Keratinocyte (primary cell): Measurements from ENCODE around the gene CCDC88B. TPM values are rescaled to one million over a fixed set of nuclear protein-coding genes. Genes with fewer than 3 reads are reported as not detected.
A peak's percentile ranks its signal among the peaks of the same experiment; 100 is the strongest.

Source experiments
- DNase-seq: peaks from one replicate; pipeline ENCODE4 v3.0.0-alpha.2; 2011; ENCODE audit warnings: low read depth, missing footprints, low spot score
- FAIRE-seq: peaks from 2 replicates; lab custom pipeline; 2011; peaks lifted over from hg19 to GRCh38; lab: Jason Lieb, UNC
- H2AFZ ChIP-seq: 2 replicates; pipeline ENCODE4 v1.6.0; 2012; ENCODE audit warnings: low read length, control low read depth, inconsistent platforms; ENCODE audit not compliant: control insufficient read depth
- H3K27ac ChIP-seq: 2 replicates; pipeline ENCODE4 v1.5.1; 2011; ENCODE audit warnings: low read length; ENCODE audit not compliant: control insufficient read depth, insufficient read depth
- H3K27me3 ChIP-seq: 3 replicates; pipeline ENCODE4 v1.6.0; 2011; ENCODE audit warnings: low read length; ENCODE audit not compliant: control insufficient read depth, insufficient read depth; ENCODE audit errors: extremely low read depth
- H3K36me3 ChIP-seq, 2 experiments: 2 replicates in 1 of 2; 3 replicates in 1 of 2; pipeline ENCODE4 v1.5.1; 2011; ENCODE audit warnings: low read length in 2 of 2, mild to moderate bottlenecking in 1 of 2; ENCODE audit not compliant: control insufficient read depth in 2 of 2, insufficient read depth in 2 of 2; ENCODE audit errors: extremely low read depth in 1 of 2
- H3K4me1 ChIP-seq: 3 replicates; pipeline ENCODE4 v1.5.1; 2011; ENCODE audit warnings: low read length; ENCODE audit not compliant: control insufficient read depth, insufficient read depth; ENCODE audit errors: extremely low read depth
- H3K4me2 ChIP-seq: 3 replicates; pipeline ENCODE4 v1.6.0; 2011; ENCODE audit warnings: low read depth, low read length; ENCODE audit not compliant: control insufficient read depth, insufficient read depth; ENCODE audit errors: extremely low read depth
- H3K4me3 ChIP-seq, 3 experiments: fragments of 200-600 bp in 1 of 3; sonication (generic) in 1 of 3; 2 replicates in 2 of 3; 3 replicates in 1 of 3; pipeline ENCODE4 v1.5.1; 2011 to 2016; ENCODE audit warnings: low read length in 3 of 3, mild to moderate bottlenecking in 3 of 3, control low read depth in 2 of 3, inconsistent platforms in 1 of 3, low read depth in 1 of 3, mixed read lengths in 1 of 3, mixed run types in 1 of 3, moderate library complexity in 1 of 3; ENCODE audit not compliant: control insufficient read depth in 2 of 3, insufficient read depth in 2 of 3; ENCODE audit errors: extremely low read depth in 1 of 3
- H3K79me2 ChIP-seq: 2 replicates; pipeline ENCODE4 v1.6.0; 2012; ENCODE audit warnings: low read length; ENCODE audit not compliant: control insufficient read depth, insufficient read depth
- H3K9ac ChIP-seq: 3 replicates; pipeline ENCODE4 v1.6.0; 2011; ENCODE audit warnings: low read length; ENCODE audit not compliant: control insufficient read depth, insufficient read depth; ENCODE audit errors: extremely low read depth
- H3K9me1 ChIP-seq: 3 replicates; pipeline ENCODE4 v1.6.0; 2011; ENCODE audit warnings: low read length; ENCODE audit not compliant: control insufficient read depth, insufficient read depth; ENCODE audit errors: extremely low read depth
- H3K9me3 ChIP-seq: 2 replicates; pipeline ENCODE4 v1.5.1; 2012; ENCODE audit warnings: low read depth, low read length; ENCODE audit not compliant: control insufficient read depth
- H4K20me1 ChIP-seq: 3 replicates; pipeline ENCODE4 v1.6.0; 2011; ENCODE audit warnings: low read length; ENCODE audit not compliant: control insufficient read depth, insufficient read depth; ENCODE audit errors: extremely low read depth
- EZH2 ChIP-seq: IDR thresholded peaks from one replicate; pipeline ENCODE4 v1.6.1; 2012; ENCODE audit warnings: inconsistent platforms, mild to moderate bottlenecking, low read length, moderate library complexity
- dilution Hi-C: fragments of 300-500 bp; cut with MboI; formaldehyde crosslinking; loops from one replicate; pipeline ENCODE4 v1.7.0; 2020; ENCODE audit warnings: low sequenced_read_pairs; ENCODE audit not compliant: extremely low pct_ligation_motif_present
- polyA plus RNA-seq, 5 experiments: library from polyadenylated mRNA; depleted of rRNA in 3 of 5; stranded (reverse) in 3 of 5; stranded (forward) in 1 of 5; unstranded in 1 of 5; fragments of >200 nt; gene quantifications; 1 replicate in 1 of 5; 2 replicates in 3 of 5; 3 replicates in 1 of 5; pipeline versions ENCODE4 v1.2.1 to v1.2.3, GENCODE V29; 2011 to 2012; ENCODE audit warnings: missing spikeins in 2 of 5, low read depth in 1 of 5, low replicate concordance in 1 of 5
- TF ChIP-seq, protein P1 (sequence below), 3 experiments: IDR thresholded peaks in 1 of 3; conservative IDR thresholded peaks in 1 of 3; optimal IDR thresholded peaks in 1 of 3; 2 replicates in 2 of 3; 3 replicates in 1 of 3; pipeline versions ENCODE3 to v1.5.1; 2011; ENCODE audit warnings: low read length in 3 of 3, mild to moderate bottlenecking in 3 of 3, moderate library complexity in 2 of 3, control low read depth in 1 of 3, inconsistent platforms in 1 of 3; ENCODE audit not compliant: insufficient read depth in 2 of 3; ENCODE audit errors: extremely low read depth in 1 of 3

Gene CCDC88B
- polyA plus RNA-seq, 1 donor (not counting 4 experiments of a cell fraction or from before 2014, with no cell fraction given), result 3.7 TPM

DNA sequence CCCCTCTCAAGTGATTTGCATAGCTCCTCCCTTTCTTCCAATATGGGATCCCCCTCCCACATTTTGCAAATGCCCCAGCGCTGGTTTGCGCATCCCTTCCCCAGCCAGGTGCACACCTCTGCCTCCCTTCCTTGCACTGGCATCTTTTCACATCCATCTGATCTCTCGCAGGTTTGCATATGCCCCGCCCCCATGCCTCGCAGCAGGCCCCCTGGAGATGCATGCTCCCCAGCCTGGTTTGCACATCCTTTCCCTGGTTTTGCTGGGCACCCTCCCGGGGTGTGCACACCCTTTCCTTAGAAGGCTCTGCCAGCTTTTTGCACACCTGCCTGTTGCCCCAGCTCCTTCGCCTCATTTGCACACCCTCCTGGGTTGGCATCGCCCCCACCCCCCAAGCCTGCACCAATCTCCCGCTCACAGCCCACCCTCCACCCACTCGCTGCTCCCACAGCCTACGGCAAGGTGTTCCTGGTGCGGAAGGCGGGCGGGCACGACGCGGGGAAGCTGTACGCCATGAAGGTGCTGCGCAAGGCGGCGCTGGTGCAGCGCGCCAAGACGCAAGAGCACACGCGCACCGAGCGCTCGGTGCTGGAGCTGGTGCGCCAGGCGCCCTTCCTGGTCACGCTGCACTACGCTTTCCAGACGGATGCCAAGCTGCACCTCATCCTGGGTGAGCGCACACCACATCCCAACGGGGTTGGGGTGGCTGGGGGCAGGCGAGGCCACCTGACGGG, 19.9 kb downstream of the CCDC88B start:
- Histone ChIP-seq H3K27ac (no peak overlapping the region), H3K4me1 (peaks cover 44% of the 10 kb centered on the region), H3K9me1 (peaks cover 3% of the 10 kb centered on the region), H4K20me1 (peaks cover 6% of the 10 kb centered on the region), H3K9me3 (no peaks in the 10 kb centered on the region), H2AFZ (no peak overlapping the region), H3K36me3 (peaks cover 28 to 36% of the 10 kb centered on the region in 2 experiments), H3K4me2 (peak overlapping the region; percentile 97), H3K79me2 (peaks cover 37% of the 10 kb centered on the region), H3K9ac (peak overlapping the region; percentile 86), H3K4me3 (peak overlapping the region; percentile 86 to 93 (median 90)), H3K27me3 (no peaks in the 10 kb centered on the region)
- FAIRE-seq (no peak), DNase-seq (no peak)
- dilution Hi-C loops, result no loop called here
- no peak for TF ChIP-seq EZH2
- TF ChIP-seq, protein P1, sequence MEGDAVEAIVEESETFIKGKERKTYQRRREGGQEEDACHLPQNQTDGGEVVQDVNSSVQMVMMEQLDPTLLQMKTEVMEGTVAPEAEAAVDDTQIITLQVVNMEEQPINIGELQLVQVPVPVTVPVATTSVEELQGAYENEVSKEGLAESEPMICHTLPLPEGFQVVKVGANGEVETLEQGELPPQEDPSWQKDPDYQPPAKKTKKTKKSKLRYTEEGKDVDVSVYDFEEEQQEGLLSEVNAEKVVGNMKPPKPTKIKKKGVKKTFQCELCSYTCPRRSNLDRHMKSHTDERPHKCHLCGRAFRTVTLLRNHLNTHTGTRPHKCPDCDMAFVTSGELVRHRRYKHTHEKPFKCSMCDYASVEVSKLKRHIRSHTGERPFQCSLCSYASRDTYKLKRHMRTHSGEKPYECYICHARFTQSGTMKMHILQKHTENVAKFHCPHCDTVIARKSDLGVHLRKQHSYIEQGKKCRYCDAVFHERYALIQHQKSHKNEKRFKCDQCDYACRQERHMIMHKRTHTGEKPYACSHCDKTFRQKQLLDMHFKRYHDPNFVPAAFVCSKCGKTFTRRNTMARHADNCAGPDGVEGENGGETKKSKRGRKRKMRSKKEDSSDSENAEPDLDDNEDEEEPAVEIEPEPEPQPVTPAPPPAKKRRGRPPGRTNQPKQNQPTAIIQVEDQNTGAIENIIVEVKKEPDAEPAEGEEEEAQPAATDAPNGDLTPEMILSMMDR (optimal IDR thresholded peaks at IDR 0.05 in 1 of 3, IDR thresholded peaks at IDR 0.05 in 1 of 3, conservative IDR thresholded peaks at IDR 0.05 in 1 of 3; ENCODE audit: extremely low read depth in 1 of 3, insufficient read depth in 2 of 3, low read length in 3 of 3), result peak in 2 of 3 experiments; percentile 28 to 64

DNA sequence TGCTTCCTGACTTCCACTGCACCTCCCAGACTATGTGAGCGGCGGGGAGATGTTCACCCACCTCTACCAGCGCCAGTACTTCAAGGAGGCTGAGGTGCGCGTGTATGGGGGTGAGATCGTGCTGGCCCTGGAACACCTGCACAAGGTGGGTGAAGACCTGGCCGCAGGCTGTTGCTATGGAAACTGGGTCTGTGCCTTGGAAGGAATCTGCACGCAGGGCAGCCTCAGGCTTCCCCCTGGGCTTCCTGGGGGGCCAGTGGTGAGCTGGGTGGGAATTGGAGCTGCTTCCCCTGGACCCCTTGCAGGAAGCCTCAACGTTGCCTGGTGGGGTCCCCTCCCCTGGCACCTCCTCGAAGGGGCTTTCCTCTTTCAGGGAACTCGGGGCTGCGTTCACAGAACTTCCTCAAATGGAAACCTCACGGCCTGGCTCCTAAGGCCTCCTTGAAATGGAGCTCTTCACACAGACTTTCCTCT, 20.5 kb downstream of the CCDC88B start:
- Histone ChIP-seq H4K20me1 (peaks cover 11% of the 10 kb centered on the region), H3K4me1 (peaks cover 39% of the 10 kb centered on the region), H3K4me3 (peak overlapping the region; percentile 86 to 93 (median 90)), H2AFZ (no peak overlapping the region), H3K9ac (peak overlapping the region; percentile 1), H3K27me3 (no peaks in the 10 kb centered on the region), H3K4me2 (peak overlapping the region; percentile 97), H3K9me3 (no peaks in the 10 kb centered on the region), H3K9me1 (peaks cover 2% of the 10 kb centered on the region), H3K79me2 (peaks cover 37% of the 10 kb centered on the region), H3K27ac (no peak overlapping the region), H3K36me3 (peaks cover 34 to 41% of the 10 kb centered on the region in 2 experiments)
- dilution Hi-C loops, result no loop called here
- no peak for DNase-seq
- TF ChIP-seq, protein P1 (optimal IDR thresholded peaks at IDR 0.05 in 1 of 3, IDR thresholded peaks at IDR 0.05 in 1 of 3, conservative IDR thresholded peaks at IDR 0.05 in 1 of 3; ENCODE audit: extremely low read depth in 1 of 3, insufficient read depth in 2 of 3, low read length in 3 of 3), result no peak
- TF ChIP-seq EZH2, result no peak
- FAIRE-seq, result no peak
